ENCODE measurements around the gene MICAL3.
A peak's percentile ranks its signal among the peaks of the same experiment; 100 is the strongest.

MICAL3 gene

DNA sequence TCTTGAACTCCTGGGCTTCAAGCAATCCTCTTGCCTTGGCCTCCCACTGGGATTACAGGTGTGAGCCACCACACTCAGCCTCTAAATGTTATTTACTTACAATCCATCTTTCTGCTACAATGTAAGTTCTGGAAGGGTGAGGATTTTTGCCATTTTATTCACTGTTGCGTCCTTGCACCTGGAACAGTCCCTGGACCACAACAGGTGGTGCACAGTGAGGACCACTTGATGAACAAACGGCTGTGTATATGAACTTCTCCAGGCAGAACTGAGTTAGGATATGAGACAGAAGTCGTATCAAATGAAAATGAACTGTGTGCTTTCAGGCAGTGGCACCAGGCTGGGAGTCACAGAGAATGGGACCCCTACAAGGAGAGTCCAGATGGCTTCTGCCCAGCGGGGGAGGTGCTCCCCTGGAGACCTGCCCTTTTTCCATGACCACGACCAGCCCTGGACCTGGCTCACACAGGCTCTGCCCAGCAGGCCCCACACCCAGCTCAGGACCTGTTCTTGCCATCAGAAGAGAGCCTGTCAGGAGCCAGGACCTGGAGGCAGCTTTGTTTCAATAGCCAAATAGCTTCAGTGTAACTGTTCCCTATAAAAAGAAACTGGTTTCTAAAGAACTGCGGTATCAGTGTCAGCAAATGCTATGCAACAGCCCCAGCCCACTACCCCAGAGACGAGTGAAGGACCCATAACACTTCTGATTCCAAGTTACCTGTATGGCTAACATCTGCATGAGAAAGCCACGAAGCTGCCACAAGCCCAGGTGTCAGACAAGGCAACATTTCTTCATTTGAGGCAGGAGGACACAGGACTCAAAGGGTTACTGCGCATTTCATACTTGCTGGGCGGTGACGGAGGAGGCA is 104.9 kb downstream of the MICAL3 start:
- H3K4me3 ChIP-seq (ENCODE audit: low read length in 2 of 2), result peak overlapping the region in 1 of 2 donors; percentile 22
- peak overlapping the region in 1 of 2 donors; percentile 21 for H3K9ac ChIP-seq (ENCODE audit: low read length in 2 of 2)
- H3K36me3 ChIP-seq (ENCODE audit: control insufficient read depth in 2 of 2, insufficient read depth in 2 of 2, low read length in 2 of 2), result no peaks in the 10 kb centered on the region
- H3K9me3 ChIP-seq (ENCODE audit: control insufficient read depth in 2 of 2, low read length in 2 of 2), result no peaks in the 10 kb centered on the region
- H3K27ac ChIP-seq (ENCODE audit: low read length), result peak overlapping the region; percentile 41
- no peaks in the 10 kb centered on the region for H3K27me3 ChIP-seq (ENCODE audit: control insufficient read depth in 1 of 2, insufficient read depth in 2 of 2, low read length in 2 of 2)
- peaks cover 53% of the 10 kb centered on the region for H3K4me1 ChIP-seq (ENCODE audit: control insufficient read depth, insufficient read depth, low read length)

DNA sequence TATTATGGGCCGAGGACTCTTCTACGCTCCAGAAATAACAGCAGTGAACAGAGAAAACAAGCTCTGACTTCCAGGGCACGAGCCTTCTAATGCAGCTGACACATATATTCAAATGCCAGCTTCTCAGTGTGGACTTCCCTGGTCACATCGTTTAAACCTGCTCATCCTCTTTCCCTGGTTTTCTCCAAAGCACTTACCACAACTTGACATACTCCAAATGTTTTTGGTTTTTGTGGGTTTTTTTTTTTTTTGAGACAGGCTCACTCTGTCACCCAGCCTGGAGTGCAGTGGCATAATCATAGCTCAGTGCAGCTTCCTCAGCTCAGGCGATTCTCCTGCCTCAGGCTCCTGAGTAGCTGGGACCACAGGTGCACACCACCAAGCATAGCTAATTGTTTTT is 105.5 kb downstream of the MICAL3 start:
- Histone ChIP-seq H3K27ac (ENCODE audit: low read length) (no peak overlapping the region), H3K4me1 (ENCODE audit: control insufficient read depth, insufficient read depth, low read length) (peaks cover 54% of the 10 kb centered on the region), H3K9me3 (ENCODE audit: control insufficient read depth in 2 of 2, low read length in 2 of 2) (no peaks in the 10 kb centered on the region), H3K9ac (ENCODE audit: low read length in 2 of 2) (no peak overlapping the region), H3K27me3 (ENCODE audit: control insufficient read depth in 1 of 2, insufficient read depth in 2 of 2, low read length in 2 of 2) (no peaks in the 10 kb centered on the region), H3K4me3 (ENCODE audit: low read length in 2 of 2) (no peak overlapping the region), H3K36me3 (ENCODE audit: control insufficient read depth in 2 of 2, insufficient read depth in 2 of 2, low read length in 2 of 2) (no peaks in the 10 kb centered on the region)

DNA sequence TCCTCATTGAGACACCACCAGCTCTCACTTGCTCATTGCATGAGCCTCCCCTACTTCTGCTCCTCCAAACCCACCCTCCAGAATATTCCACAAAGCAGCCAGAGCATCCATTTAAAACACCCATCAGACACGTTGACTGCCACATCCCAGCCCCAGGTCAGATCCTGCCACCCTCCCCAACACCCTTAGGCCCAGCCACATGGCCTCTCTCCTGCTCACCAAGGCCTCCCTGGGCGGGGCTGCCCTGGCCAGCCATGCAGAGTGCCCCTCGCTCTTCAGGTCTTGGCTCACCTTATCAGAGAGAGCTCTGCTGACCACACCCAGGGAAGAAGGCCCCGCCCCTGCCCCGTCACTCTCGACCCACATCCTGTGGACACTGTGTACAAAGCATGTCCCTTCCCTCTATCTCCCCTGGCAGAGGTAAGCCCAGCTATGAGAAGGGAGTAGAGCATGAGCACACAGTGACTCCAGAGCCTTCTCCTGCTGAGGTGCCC is 106.8 kb downstream of the MICAL3 start:
- no peak overlapping the region for H3K4me3 ChIP-seq (ENCODE audit: low read length in 2 of 2)
- H3K27ac ChIP-seq (ENCODE audit: low read length), result peak overlapping the region; percentile 11
- no peaks in the 10 kb centered on the region for H3K9me3 ChIP-seq (ENCODE audit: control insufficient read depth in 2 of 2, low read length in 2 of 2)
- no peak overlapping the region for H3K9ac ChIP-seq (ENCODE audit: low read length in 2 of 2)
- H3K4me1 ChIP-seq (ENCODE audit: control insufficient read depth, insufficient read depth, low read length), result peaks cover 50% of the 10 kb centered on the region
- no peaks in the 10 kb centered on the region for H3K27me3 ChIP-seq (ENCODE audit: control insufficient read depth in 1 of 2, insufficient read depth in 2 of 2, low read length in 2 of 2)
- no peaks in the 10 kb centered on the region for H3K36me3 ChIP-seq (ENCODE audit: control insufficient read depth in 2 of 2, insufficient read depth in 2 of 2, low read length in 2 of 2)

DNA sequence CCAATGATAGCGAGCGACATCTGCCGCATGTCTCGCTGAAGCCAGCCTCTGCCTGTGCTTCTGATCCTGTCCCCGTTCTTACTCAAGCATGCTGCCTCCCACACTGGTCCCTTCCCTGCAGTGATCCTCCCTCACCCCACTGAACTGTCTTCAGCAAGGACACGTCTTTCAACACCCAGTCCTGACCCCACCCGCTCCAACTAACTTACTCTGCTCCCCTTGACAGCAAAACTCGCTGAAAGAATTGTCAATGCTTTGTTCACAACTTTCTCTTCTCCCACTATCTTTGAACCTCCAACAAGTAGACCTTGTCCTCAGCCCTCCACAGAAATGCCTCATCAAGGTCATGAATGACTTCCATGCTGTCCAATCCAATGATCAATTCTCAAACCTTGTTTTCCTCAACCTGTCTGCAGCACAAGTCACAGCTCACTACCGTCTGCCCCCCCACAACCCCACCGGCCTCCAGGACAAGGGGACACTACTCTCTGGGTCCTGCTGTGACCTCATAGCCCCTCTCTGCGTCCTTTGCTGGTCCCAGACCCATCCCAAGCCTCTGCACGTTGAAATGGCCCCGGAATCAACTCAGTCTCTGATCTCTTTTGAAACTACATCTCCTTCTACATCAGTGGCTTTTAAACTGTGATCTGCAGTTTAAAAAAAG is 108.0 kb downstream of the MICAL3 start:
- Histone ChIP-seq H3K4me1 (ENCODE audit: control insufficient read depth, insufficient read depth, low read length) (peaks cover 48% of the 10 kb centered on the region), H3K4me3 (ENCODE audit: low read length in 2 of 2) (no peak overlapping the region), H3K27ac (ENCODE audit: low read length) (no peak overlapping the region), H3K36me3 (ENCODE audit: control insufficient read depth in 2 of 2, insufficient read depth in 2 of 2, low read length in 2 of 2) (no peaks in the 10 kb centered on the region), H3K9me3 (ENCODE audit: control insufficient read depth in 2 of 2, low read length in 2 of 2) (no peaks in the 10 kb centered on the region), H3K9ac (ENCODE audit: low read length in 2 of 2) (no peak overlapping the region), H3K27me3 (ENCODE audit: control insufficient read depth in 1 of 2, insufficient read depth in 2 of 2, low read length in 2 of 2) (no peaks in the 10 kb centered on the region)

DNA sequence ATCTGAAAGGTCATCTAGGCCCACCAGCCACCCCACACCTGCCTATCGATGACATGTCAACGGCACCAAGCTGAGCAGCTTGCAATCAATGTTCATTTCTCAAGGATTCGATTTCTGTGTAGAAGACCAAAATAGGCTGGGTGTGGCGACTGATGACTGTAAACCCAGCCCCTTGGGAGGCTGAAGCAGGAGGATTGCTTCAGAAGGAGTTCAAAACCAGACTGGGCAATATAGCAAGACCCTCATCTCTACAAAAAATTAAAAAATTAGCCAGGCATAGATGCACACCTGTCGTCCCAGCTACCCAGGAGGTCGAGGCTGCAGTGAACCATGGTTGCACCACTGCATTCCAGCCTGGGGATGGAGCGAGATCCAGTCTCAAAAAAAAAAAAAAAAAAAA is 108.7 kb downstream of the MICAL3 start:
- Histone ChIP-seq H3K9me3 (ENCODE audit: control insufficient read depth in 2 of 2, low read length in 2 of 2) (no peaks in the 10 kb centered on the region), H3K9ac (ENCODE audit: low read length in 2 of 2) (no peak overlapping the region), H3K4me1 (ENCODE audit: control insufficient read depth, insufficient read depth, low read length) (peaks cover 54% of the 10 kb centered on the region), H3K27ac (ENCODE audit: low read length) (no peak overlapping the region), H3K36me3 (ENCODE audit: control insufficient read depth in 2 of 2, insufficient read depth in 2 of 2, low read length in 2 of 2) (no peaks in the 10 kb centered on the region), H3K4me3 (ENCODE audit: low read length in 2 of 2) (no peak overlapping the region), H3K27me3 (ENCODE audit: control insufficient read depth in 1 of 2, insufficient read depth in 2 of 2, low read length in 2 of 2) (no peaks in the 10 kb centered on the region)

DNA sequence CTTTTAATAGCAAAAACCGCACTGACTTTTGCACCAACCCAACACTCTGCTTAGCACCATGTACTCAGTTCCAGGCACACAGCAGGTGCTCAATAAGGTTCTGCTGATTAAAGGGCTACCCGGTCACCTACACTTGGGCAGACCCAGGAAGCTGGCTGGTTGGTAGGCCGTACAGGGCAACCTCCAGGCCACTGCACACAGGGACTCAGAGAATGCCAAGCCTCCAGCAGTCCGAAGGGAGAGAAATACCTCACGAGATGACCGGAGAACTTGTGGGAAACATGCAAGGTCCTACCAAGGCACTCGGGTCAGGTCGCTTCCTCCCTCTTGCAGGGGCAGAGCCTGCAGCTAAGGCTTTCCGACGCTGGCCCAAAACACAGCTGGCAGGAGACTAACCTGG is 109.2 kb downstream of the MICAL3 start:
- Histone ChIP-seq H3K9ac (ENCODE audit: low read length in 2 of 2) (no peak overlapping the region), H3K27ac (ENCODE audit: low read length) (no peak overlapping the region)

DNA sequence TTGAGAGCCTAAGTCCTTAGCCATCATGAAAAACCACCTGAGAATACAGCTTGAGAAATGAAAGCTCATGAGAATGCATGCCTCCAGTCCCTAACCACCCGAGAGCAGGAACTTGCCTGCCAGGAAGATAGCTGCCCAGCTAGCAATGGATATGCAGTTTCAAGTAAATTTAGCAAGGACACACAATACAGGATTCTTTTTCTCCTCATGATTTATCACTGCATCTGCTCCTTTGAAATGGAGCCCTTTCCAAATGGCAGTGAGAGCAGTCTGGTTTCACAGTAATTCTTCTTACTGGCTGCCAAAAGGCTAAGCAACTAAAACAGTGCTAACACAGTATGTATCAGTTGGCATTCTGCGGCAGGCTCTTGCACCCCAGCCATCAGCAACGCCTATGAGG is 109.9 kb downstream of the MICAL3 start:
- no peak overlapping the region for H3K9ac ChIP-seq (ENCODE audit: low read length in 2 of 2)
- peaks cover 54% of the 10 kb centered on the region for H3K4me1 ChIP-seq (ENCODE audit: control insufficient read depth, insufficient read depth, low read length)
- H3K9me3 ChIP-seq (ENCODE audit: control insufficient read depth in 2 of 2, low read length in 2 of 2), result no peaks in the 10 kb centered on the region
- H3K27me3 ChIP-seq (ENCODE audit: control insufficient read depth in 1 of 2, insufficient read depth in 2 of 2, low read length in 2 of 2), result no peaks in the 10 kb centered on the region
- no peak overlapping the region for H3K4me3 ChIP-seq (ENCODE audit: low read length in 2 of 2)
- H3K36me3 ChIP-seq (ENCODE audit: control insufficient read depth in 2 of 2, insufficient read depth in 2 of 2, low read length in 2 of 2), result no peaks in the 10 kb centered on the region
- H3K27ac ChIP-seq (ENCODE audit: low read length), result peak overlapping the region; percentile 41

More for the DNA sequence above, 109.2 kb downstream of the MICAL3 start:
- H3K4me3 ChIP-seq (ENCODE audit: low read length in 2 of 2), result no peak overlapping the region
- H3K36me3 ChIP-seq (ENCODE audit: control insufficient read depth in 2 of 2, insufficient read depth in 2 of 2, low read length in 2 of 2), result no peaks in the 10 kb centered on the region
- H3K27me3 ChIP-seq (ENCODE audit: control insufficient read depth in 1 of 2, insufficient read depth in 2 of 2, low read length in 2 of 2), result no peaks in the 10 kb centered on the region
- H3K4me1 ChIP-seq (ENCODE audit: control insufficient read depth, insufficient read depth, low read length), result peaks cover 54% of the 10 kb centered on the region
- H3K9me3 ChIP-seq (ENCODE audit: control insufficient read depth in 2 of 2, low read length in 2 of 2), result no peaks in the 10 kb centered on the region

DNA sequence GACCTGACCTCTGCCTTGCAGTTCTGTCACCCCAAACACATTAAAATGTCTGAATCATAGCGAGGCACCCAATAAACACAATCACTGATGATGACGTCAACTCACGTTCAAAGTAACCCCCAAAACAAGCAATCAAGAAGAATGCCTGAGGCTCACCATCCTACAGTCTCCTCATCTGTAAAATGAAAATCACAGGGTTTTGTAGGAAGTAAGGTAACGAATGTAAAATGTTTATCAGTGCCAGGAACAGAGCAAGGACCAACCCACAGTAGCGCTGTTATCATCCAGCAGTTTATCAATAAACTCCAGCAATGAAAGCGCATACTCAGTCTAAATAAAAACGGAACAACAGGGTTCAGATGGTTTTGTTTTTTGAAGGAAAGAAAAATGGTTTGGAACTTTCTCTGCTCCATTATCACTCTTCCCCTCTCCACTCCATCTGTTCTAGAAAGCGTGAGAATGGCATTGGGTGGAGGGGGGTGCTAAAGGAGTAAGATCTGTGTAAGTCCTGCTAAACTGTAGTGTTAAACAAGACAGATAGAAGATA is 110.5 kb downstream of the MICAL3 start:
- Histone ChIP-seq H3K27me3 (ENCODE audit: control insufficient read depth in 1 of 2, insufficient read depth in 2 of 2, low read length in 2 of 2) (no peaks in the 10 kb centered on the region), H3K36me3 (ENCODE audit: control insufficient read depth in 2 of 2, insufficient read depth in 2 of 2, low read length in 2 of 2) (no peaks in the 10 kb centered on the region), H3K4me3 (ENCODE audit: low read length in 2 of 2) (no peak overlapping the region), H3K9ac (ENCODE audit: low read length in 2 of 2) (no peak overlapping the region), H3K4me1 (ENCODE audit: control insufficient read depth, insufficient read depth, low read length) (peaks cover 55% of the 10 kb centered on the region), H3K27ac (ENCODE audit: low read length) (peak overlapping the region; percentile 41), H3K9me3 (ENCODE audit: control insufficient read depth in 2 of 2, low read length in 2 of 2) (no peaks in the 10 kb centered on the region)

DNA sequence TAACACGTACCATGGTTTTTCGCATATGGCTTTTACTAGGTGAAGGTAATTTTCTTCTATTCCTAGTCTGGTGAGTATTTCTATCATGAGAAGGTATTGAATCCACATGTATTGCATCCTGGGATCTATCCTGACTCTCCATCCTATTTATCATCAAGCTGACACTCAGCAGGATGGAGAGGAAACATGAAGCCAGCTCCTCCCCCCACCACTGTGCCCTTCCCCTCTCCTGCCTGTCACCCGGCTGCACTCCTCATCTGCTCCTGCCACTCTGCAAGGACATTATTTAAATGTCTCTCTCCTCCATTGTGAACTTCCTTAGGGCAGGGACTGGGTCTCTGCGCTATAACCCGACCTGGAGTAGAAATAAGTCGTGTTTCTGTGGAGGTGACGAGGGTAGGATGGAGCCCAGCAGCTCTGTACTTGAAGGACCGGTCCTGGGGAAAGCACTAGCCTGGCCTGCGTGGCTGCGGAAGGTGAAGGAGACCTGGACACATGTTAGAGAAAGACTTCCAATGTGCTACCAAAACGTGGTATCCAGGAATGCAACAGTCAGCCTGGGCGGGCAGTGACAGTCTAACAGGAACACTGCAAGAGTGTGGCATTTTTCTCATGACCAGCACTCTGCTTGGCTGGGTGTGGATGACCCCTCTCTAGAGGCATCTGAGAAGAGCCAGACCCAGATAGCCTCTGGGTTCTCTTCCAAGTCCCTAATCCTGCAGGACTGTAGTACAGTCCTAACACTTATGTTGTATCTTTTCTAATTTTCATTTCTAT is 111.2 kb downstream of the MICAL3 start:
- H3K9ac ChIP-seq (ENCODE audit: low read length in 2 of 2), result no peak overlapping the region
- peaks cover 55% of the 10 kb centered on the region for H3K4me1 ChIP-seq (ENCODE audit: control insufficient read depth, insufficient read depth, low read length)
- H3K27ac ChIP-seq (ENCODE audit: low read length), result peak overlapping the region; percentile 2
- H3K27me3 ChIP-seq (ENCODE audit: control insufficient read depth in 1 of 2, insufficient read depth in 2 of 2, low read length in 2 of 2), result no peaks in the 10 kb centered on the region
- no peak overlapping the region for H3K4me3 ChIP-seq (ENCODE audit: low read length in 2 of 2)
- H3K9me3 ChIP-seq (ENCODE audit: control insufficient read depth in 2 of 2, low read length in 2 of 2), result no peaks in the 10 kb centered on the region
- H3K36me3 ChIP-seq (ENCODE audit: control insufficient read depth in 2 of 2, insufficient read depth in 2 of 2, low read length in 2 of 2), result no peaks in the 10 kb centered on the region

DNA sequence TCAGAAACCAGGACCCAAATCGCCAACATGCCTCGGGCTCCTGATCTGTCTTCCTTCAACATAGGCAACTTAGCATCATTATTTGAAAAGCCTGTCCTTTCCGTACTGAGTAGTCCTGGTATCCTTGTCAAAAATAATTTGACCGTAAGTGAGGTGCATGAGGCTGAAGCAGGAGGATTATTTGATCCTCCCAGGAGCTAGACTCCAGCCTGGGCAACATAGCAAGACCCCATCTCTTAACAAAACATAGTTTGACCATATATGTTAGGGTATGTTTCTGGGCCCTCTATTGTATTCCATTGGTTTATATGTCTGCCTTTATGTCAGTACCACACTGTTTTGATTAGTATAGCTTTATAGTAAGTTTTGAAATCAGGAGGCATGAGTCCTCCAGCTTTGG is 112.5 kb downstream of the MICAL3 start:
- peak overlapping the region; percentile 80 for H3K27ac ChIP-seq (ENCODE audit: low read length)

More for the DNA sequence above, 112.5 kb downstream of the MICAL3 start:
- Histone ChIP-seq H3K9ac (ENCODE audit: low read length in 2 of 2) (no peak overlapping the region), H3K4me3 (ENCODE audit: low read length in 2 of 2) (no peak overlapping the region), H3K9me3 (ENCODE audit: control insufficient read depth in 2 of 2, low read length in 2 of 2) (no peaks in the 10 kb centered on the region), H3K36me3 (ENCODE audit: control insufficient read depth in 2 of 2, insufficient read depth in 2 of 2, low read length in 2 of 2) (peaks cover 0 to 1% of the 10 kb centered on the region in 2 donors), H3K27me3 (ENCODE audit: control insufficient read depth in 1 of 2, insufficient read depth in 2 of 2, low read length in 2 of 2) (no peaks in the 10 kb centered on the region), H3K4me1 (ENCODE audit: control insufficient read depth, insufficient read depth, low read length) (peaks cover 53% of the 10 kb centered on the region)
